Measurements from ENCODE around the gene MRPS31.
"Not testable (repeated sequence)": the region's sequence is repeated elsewhere in the genome, so short reads cannot be mapped to it uniquely, and the experiment has no call there.

GRCh38 chr13:40734536-40735231 is 36.3 kb downstream of the MRPS31 start:
- TF ChIP-seq ZBTB33 (IDR thresholded peaks at IDR 0.05; ENCODE audit: extremely low read depth, insufficient replicate concordance, low read length); POLR2A (IDR thresholded peaks at IDR 0.05; ENCODE audit: borderline replicate concordance, extremely low read depth, insufficient read depth, insufficient read length); CTCF (IDR thresholded peaks at IDR 0.05 in 2 of 3, conservative IDR thresholded peaks at IDR 0.05 in 1 of 3; ENCODE audit: borderline replicate concordance in 1 of 3, insufficient read depth in 1 of 3, low read depth in 2 of 3, low read length in 2 of 3); EZH2phosphoT487 (IDR thresholded peaks at IDR 0.05; ENCODE audit: borderline replicate concordance); POLR2AphosphoS5 (IDR thresholded peaks at IDR 0.05; ENCODE audit: low read depth, low read length); EZH2 (IDR thresholded peaks at IDR 0.05); SRF (IDR thresholded peaks at IDR 0.05; ENCODE audit: low read depth); CEBPB (IDR thresholded peaks at IDR 0.05; ENCODE audit: low read depth); SIN3A (IDR thresholded peaks at IDR 0.05; ENCODE audit: low read depth); YY1 (IDR thresholded peaks at IDR 0.05; ENCODE audit: extremely low read depth, insufficient replicate concordance, low read depth, low read length); EGR1 (IDR thresholded peaks at IDR 0.05; ENCODE audit: low read depth): not testable (repeated sequence)
- TF ChIP-seq, protein P1, sequence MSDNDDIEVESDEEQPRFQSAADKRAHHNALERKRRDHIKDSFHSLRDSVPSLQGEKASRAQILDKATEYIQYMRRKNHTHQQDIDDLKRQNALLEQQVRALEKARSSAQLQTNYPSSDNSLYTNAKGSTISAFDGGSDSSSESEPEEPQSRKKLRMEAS (IDR thresholded peaks at IDR 0.05), result not testable (repeated sequence)
